ENCODE data around the gene SEC24D. TPM values are rescaled to one million over a fixed set of nuclear protein-coding genes. Genes with fewer than 3 reads are reported as not detected.
A peak's percentile ranks its signal among the peaks of the same experiment; 100 is the strongest.

SEC24D gene
- total RNA-seq, 1 experiment from 2014 or later: 14.4 TPM

DNA sequence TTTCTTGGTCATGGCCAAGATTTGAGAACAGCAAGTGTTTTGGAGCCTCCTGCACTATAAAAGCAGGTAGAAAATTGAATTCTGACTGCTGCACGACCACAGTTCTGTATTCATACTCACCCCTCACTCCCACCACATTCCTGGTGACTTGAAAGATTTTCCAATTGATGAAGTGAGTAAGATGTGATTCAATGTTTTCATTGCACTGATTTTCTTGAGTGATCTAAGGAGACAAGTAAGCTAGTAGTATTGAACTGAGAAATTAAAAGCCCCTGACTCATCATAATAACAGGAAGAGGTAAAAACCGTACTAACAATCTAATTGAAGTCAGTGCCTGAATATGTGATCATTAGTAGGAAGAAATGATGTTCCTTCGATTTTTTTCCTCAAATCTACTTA, 6.1 kb upstream of the SEC24D start:
- no peak for TF ChIP-seq CTCF (conservative IDR thresholded peaks at IDR 0.05; ENCODE audit: low read depth, low read length)
- TF ChIP-seq EZH2 (IDR thresholded peaks at IDR 0.05; ENCODE audit: low read length, unreplicated experiment): no peak
- no peak for TF ChIP-seq EZH2phosphoT487 (IDR thresholded peaks at IDR 0.05; ENCODE audit: borderline replicate concordance, low read length)
- CTCF ChIA-PET: interaction anchor here (0.6 kb wide), 1 partner anchor 23 kb away, joined by 3 read pairs; no protein-coding TSS in a partner anchor
- H3K27ac ChIP-seq (ENCODE audit: low read length): peak overlapping the region; percentile 75
- H3K9me3 ChIP-seq (ENCODE audit: low read length): no peaks in the 10 kb centered on the region
- peaks cover 4% of the 10 kb centered on the region for H3F3A ChIP-seq (ENCODE audit: low read length, unreplicated experiment)
- no peak overlapping the region for H2AFZ ChIP-seq (ENCODE audit: low read length)
- H3K4me1 ChIP-seq (ENCODE audit: insufficient read depth, low read length): peaks cover 26% of the 10 kb centered on the region
- peak overlapping the region; percentile 62 for H3K4me2 ChIP-seq (ENCODE audit: low read length)
- ATAC-seq (peak; percentile 93), DNase-seq (peak; percentile 89)
- H3K4me3 ChIP-seq (ENCODE audit: low read length): no peak overlapping the region
- H3K27me3 ChIP-seq (ENCODE audit: low read length): no peaks in the 10 kb centered on the region
- no TSS peak for BruUV-seq (replicated peaks)
- no peaks in the 10 kb centered on the region for H4K20me1 ChIP-seq (ENCODE audit: low read length)
- intact Hi-C loops (cut with micrococcal nuclease): no loop called here
- no peaks in the 10 kb centered on the region for H3K9me2 ChIP-seq (replicated peaks; ENCODE audit: low read length)
- POLR2A ChIA-PET (ENCODE audit: unreplicated experiment): interaction anchor here (0.6 kb wide), 1 partner anchor 136 kb away, joined by 3 read pairs; no protein-coding TSS in a partner anchor
- no peak overlapping the region for H3K9ac ChIP-seq (ENCODE audit: low read length)
- no peaks in the 10 kb centered on the region for H3K36me3 ChIP-seq (ENCODE audit: low read depth, low read length)
- H3K79me2 ChIP-seq (ENCODE audit: low read length): no peaks in the 10 kb centered on the region

DNA sequence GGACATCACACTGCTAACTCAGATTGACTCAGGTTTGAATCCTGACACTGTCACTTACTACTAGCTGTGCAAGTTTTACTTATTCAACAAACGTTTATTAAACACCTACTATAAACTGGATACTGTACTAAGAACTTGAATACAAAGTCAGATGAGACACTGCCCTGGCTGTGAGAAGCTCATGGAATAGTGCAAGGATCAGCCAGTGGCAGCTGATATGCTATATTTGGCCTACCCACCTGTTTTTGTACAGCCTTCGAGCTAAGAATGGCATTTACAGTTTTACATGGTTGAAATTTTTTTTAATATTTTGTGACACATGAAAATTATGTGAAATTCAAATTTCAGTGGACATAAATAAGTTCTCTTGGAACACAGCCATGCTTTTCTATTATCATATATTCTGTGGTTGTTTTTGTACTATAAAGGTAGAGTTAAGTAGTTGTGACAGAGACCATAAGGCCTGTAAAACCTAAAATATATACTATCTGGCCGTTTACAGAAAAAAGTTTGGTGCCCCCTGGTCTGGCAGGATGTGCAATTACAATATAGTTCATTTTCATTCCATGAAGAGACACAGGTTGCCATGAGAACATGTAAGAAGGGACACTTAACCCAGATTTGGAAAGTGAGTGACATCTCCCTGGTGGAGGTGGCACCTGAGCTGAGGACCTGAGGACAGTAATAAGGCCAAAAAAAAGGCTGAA, 3.4 kb upstream of the SEC24D start:
- intact Hi-C loops (cut with micrococcal nuclease): loop anchor here (5.0 kb wide), 1 partner anchor 128 kb away; no protein-coding TSS in a partner anchor
- no peaks in the 10 kb centered on the region for H4K20me1 ChIP-seq (ENCODE audit: low read length)
- no peak overlapping the region for H3K27ac ChIP-seq (ENCODE audit: low read length)
- peaks cover 33% of the 10 kb centered on the region for H3K4me1 ChIP-seq (ENCODE audit: insufficient read depth, low read length)
- H2AFZ ChIP-seq (ENCODE audit: low read length): no peak overlapping the region
- DNase-seq (no peak), ATAC-seq (no peak)
- no peaks in the 10 kb centered on the region for H3K9me3 ChIP-seq (ENCODE audit: low read length)
- no TSS peak for BruUV-seq (replicated peaks)
- TF ChIP-seq CTCF (conservative IDR thresholded peaks at IDR 0.05; ENCODE audit: low read depth, low read length) (no peak), EZH2 (IDR thresholded peaks at IDR 0.05; ENCODE audit: low read length, unreplicated experiment) (no peak), EZH2phosphoT487 (IDR thresholded peaks at IDR 0.05; ENCODE audit: borderline replicate concordance, low read length) (no peak)
- POLR2A ChIA-PET (ENCODE audit: unreplicated experiment): no interaction called here
- H3K9me2 ChIP-seq (replicated peaks; ENCODE audit: low read length): no peaks in the 10 kb centered on the region
- no peak overlapping the region for H3K4me2 ChIP-seq (ENCODE audit: low read length)
- H3F3A ChIP-seq (ENCODE audit: low read length, unreplicated experiment): peaks cover 4% of the 10 kb centered on the region
- H3K36me3 ChIP-seq (ENCODE audit: low read depth, low read length): no peaks in the 10 kb centered on the region
- no peak overlapping the region for H3K4me3 ChIP-seq (ENCODE audit: low read length)
- CTCF ChIA-PET: no interaction called here
- no peaks in the 10 kb centered on the region for H3K27me3 ChIP-seq (ENCODE audit: low read length)
- no peak overlapping the region for H3K9ac ChIP-seq (ENCODE audit: low read length)
- peaks cover 14% of the 10 kb centered on the region for H3K79me2 ChIP-seq (ENCODE audit: low read length)

DNA sequence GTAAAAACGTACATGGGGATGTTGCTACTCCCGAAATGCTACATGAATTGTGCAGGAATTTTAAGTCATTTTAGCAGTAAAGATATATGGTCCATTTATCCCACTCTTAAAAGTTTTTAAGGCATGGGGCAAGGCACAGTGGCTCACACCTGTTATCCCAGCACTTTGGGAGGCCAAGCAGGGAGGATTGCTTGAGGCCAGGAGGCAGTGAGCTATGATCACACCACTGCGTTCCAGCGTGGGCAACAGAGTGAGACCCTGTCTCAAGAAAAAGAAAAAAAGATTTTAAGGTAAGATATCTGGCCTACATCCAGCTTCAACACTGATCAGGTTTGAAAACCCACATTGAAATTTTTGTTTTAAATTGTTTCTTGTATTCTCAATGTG, 1.2 kb upstream of the SEC24D start:
- Histone ChIP-seq H4K20me1 (ENCODE audit: low read length) (no peaks in the 10 kb centered on the region), H3K36me3 (ENCODE audit: low read depth, low read length) (peaks cover 4% of the 10 kb centered on the region; the same call in 1 of the 2 replicates), H3K79me2 (ENCODE audit: low read length) (peaks cover 29% of the 10 kb centered on the region), H3K4me3 (ENCODE audit: low read length) (peak overlapping the region; percentile 84), H3F3A (ENCODE audit: low read length, unreplicated experiment) (peaks cover 4% of the 10 kb centered on the region), H3K27ac (ENCODE audit: low read length) (no peak overlapping the region), H2AFZ (ENCODE audit: low read length) (peak overlapping the region; percentile 96), H3K9me2 (replicated peaks; ENCODE audit: low read length) (no peaks in the 10 kb centered on the region), H3K4me2 (ENCODE audit: low read length) (peak overlapping the region; percentile 89), H3K9ac (ENCODE audit: low read length) (peak overlapping the region; percentile 87; the same call in 1 of the 2 replicates), H3K9me3 (ENCODE audit: low read length) (no peaks in the 10 kb centered on the region), H3K4me1 (ENCODE audit: insufficient read depth, low read length) (peaks cover 33% of the 10 kb centered on the region), H3K27me3 (ENCODE audit: low read length) (no peaks in the 10 kb centered on the region)
- intact Hi-C loops (cut with micrococcal nuclease): loop anchor here (5.0 kb wide), 1 partner anchor 130 kb away; no protein-coding TSS in a partner anchor
- ATAC-seq: no peak
- CTCF ChIA-PET: no interaction called here
- no peak for TF ChIP-seq CTCF (conservative IDR thresholded peaks at IDR 0.05; ENCODE audit: low read depth, low read length)
- no peak for TF ChIP-seq EZH2phosphoT487 (IDR thresholded peaks at IDR 0.05; ENCODE audit: borderline replicate concordance, low read length)
- no peak for TF ChIP-seq EZH2 (IDR thresholded peaks at IDR 0.05; ENCODE audit: low read length, unreplicated experiment)
- DNase-seq: no peak
- BruUV-seq (replicated peaks): no TSS peak
- POLR2A ChIA-PET (ENCODE audit: unreplicated experiment): no interaction called here

Measured in PC-3 (cell line).